Neuronal stem cell (in vitro differentiated cells): ENCODE results near the gene CASZ1.

Source experiments
- DNase-seq: peaks from one replicate; pipeline ENCODE4 v3.0.0-alpha.2; 2013; ENCODE audit warnings: low spot score
- H2AFZ ChIP-seq: one replicate; pipeline ENCODE4 v1.6.1; 2013; ENCODE audit warnings: mild to moderate bottlenecking, low read length, inconsistent platforms
- H2AK5ac ChIP-seq: 2 replicates; pipeline ENCODE4 v1.6.1; 2013; ENCODE audit warnings: low read depth, mild to moderate bottlenecking, inconsistent platforms, low read length, moderate library complexity, mixed read lengths
- H2BK120ac ChIP-seq: 2 replicates; pipeline ENCODE4 v1.6.1; 2013; ENCODE audit warnings: low read depth, mild to moderate bottlenecking, inconsistent platforms, low read length, moderate library complexity, mixed read lengths
- H2BK12ac ChIP-seq: one replicate; pipeline ENCODE4 v1.6.1; 2013; ENCODE audit warnings: low read length, inconsistent platforms
- H2BK15ac ChIP-seq: 2 replicates; pipeline ENCODE4 v1.6.1; 2013; ENCODE audit warnings: mild to moderate bottlenecking, low read length, inconsistent platforms, mixed read lengths
- H2BK5ac ChIP-seq: one replicate; pipeline ENCODE4 v1.6.1; 2013; ENCODE audit warnings: inconsistent platforms, mild to moderate bottlenecking, low read length, moderate library complexity
- H3K14ac ChIP-seq: one replicate; pipeline ENCODE4 v1.6.1; 2013; ENCODE audit warnings: low read length, inconsistent platforms
- H3K18ac ChIP-seq: 2 replicates; pipeline ENCODE4 v1.6.1; 2013; ENCODE audit warnings: low read length, inconsistent platforms
- H3K23ac ChIP-seq: 2 replicates; pipeline ENCODE4 v1.6.1; 2013; ENCODE audit warnings: low read depth, mild to moderate bottlenecking, mixed read lengths, low read length, inconsistent platforms; ENCODE audit not compliant: poor library complexity
- H3K27ac ChIP-seq: replicated peaks from 3 replicates; pipeline ENCODE4 v1.5.1; 2013; ENCODE audit warnings: low read length, inconsistent platforms
- H3K27me3 ChIP-seq, 3 experiments: 2 replicates each; pipeline ENCODE4 v1.6.1; 2013; ENCODE audit warnings: low read length in 3 of 3, mild to moderate bottlenecking in 2 of 3, inconsistent platforms in 1 of 3, low read depth in 1 of 3, mixed read lengths in 1 of 3, moderate library complexity in 1 of 3; ENCODE audit not compliant: control insufficient read depth in 3 of 3, insufficient read depth in 3 of 3
- H3K36me3 ChIP-seq, 2 donors: replicated peaks in 1 of 2; 2 replicates each; pipeline ENCODE4 v1.6.1; 2013; ENCODE audit warnings: low read length in 2 of 2; ENCODE audit not compliant: control insufficient read depth in 2 of 2, insufficient read depth in 2 of 2
- H3K4ac ChIP-seq: 2 replicates; pipeline ENCODE4 v1.6.1; 2013; ENCODE audit warnings: inconsistent platforms, mild to moderate bottlenecking, low read length, moderate library complexity
- H3K4me1 ChIP-seq, 2 donors: 1 replicate in 1 of 2; 2 replicates in 1 of 2; pipeline ENCODE4 v1.6.1; 2013; ENCODE audit warnings: low read length in 2 of 2, low read depth in 1 of 2; ENCODE audit not compliant: control insufficient read depth in 2 of 2, insufficient read depth in 1 of 2
- H3K4me2 ChIP-seq: one replicate; pipeline ENCODE4 v1.6.1; 2013; ENCODE audit warnings: mild to moderate bottlenecking, low read length, inconsistent platforms; ENCODE audit not compliant: insufficient read depth, poor library complexity, severe bottlenecking
- H3K4me3 ChIP-seq, 2 donors: 2 replicates each; pipeline ENCODE4 v1.5.1; 2013; ENCODE audit warnings: low read length in 2 of 2, mild to moderate bottlenecking in 2 of 2, inconsistent platforms in 1 of 2, moderate library complexity in 1 of 2
- H3K79me1 ChIP-seq: one replicate; pipeline ENCODE4 v1.6.1; 2013; ENCODE audit warnings: low read depth, mild to moderate bottlenecking, inconsistent platforms, low read length, moderate library complexity
- H3K9ac ChIP-seq: one replicate; pipeline ENCODE4 v1.6.1; 2013; ENCODE audit warnings: mild to moderate bottlenecking, low read depth, low read length, inconsistent platforms; ENCODE audit not compliant: poor library complexity
- H3K9me3 ChIP-seq, 2 donors: replicated peaks in 1 of 2; 2 replicates each; pipeline versions ENCODE3 to v1.6.1; 2013; ENCODE audit warnings: low read length in 2 of 2, mild to moderate bottlenecking in 2 of 2, inconsistent platforms in 1 of 2, low read depth in 1 of 2, mixed read lengths in 1 of 2, moderate library complexity in 1 of 2; ENCODE audit not compliant: control insufficient read depth in 2 of 2, insufficient read depth in 1 of 2
- H4K8ac ChIP-seq: one replicate; pipeline ENCODE4 v1.6.1; 2013; ENCODE audit warnings: low read depth, mild to moderate bottlenecking, inconsistent platforms, low read length, moderate library complexity
- H4K91ac ChIP-seq: one replicate; pipeline ENCODE4 v1.6.1; 2013; ENCODE audit warnings: low read length, low read depth, mild to moderate bottlenecking, inconsistent platforms; ENCODE audit not compliant: poor library complexity
- WGBS, 2 donors: extraction: QIAGEN DNeasy Blood & Tissue Kit; methylation state at CpG; one replicate each; pipeline ENCODE4 v1.1.7; 2013; ENCODE audit warnings: missing lambda C conversion rate in 2 of 2, mixed read lengths in 1 of 2; ENCODE audit not compliant: insufficient read length in 2 of 2, insufficient replicate concordance in 1 of 2; ENCODE audit errors: extremely low coverage in 2 of 2; 5-methylcytosine and 5-hydroxymethylcytosine counted together

Gene CASZ1

GRCh38 chr1:10682108-10682445 lies 114.4 kb downstream of the CASZ1 start:
- Histone ChIP-seq H3K36me3 (no peaks in the 10 kb centered on the region), H2BK12ac (no peak overlapping the region), H4K8ac (no peak overlapping the region), H2AK5ac (peak overlapping the region; percentile 15), H3K4me1 (peaks cover 58 to 63% of the 10 kb centered on the region in 2 donors), H3K4me2 (no peak overlapping the region), H3K4me3 (no peak overlapping the region), H2BK120ac (peak overlapping the region; percentile 32), H3K4ac (no peak overlapping the region), H3K23ac (no peak overlapping the region), H3K27ac (no peak overlapping the region), H3K9me3 (no peaks in the 10 kb centered on the region), H3K27me3 (no peaks in the 10 kb centered on the region), H4K91ac (no peak overlapping the region), H2AFZ (peak overlapping the region; percentile 58), H3K9ac (no peak overlapping the region), H2BK15ac (no peak overlapping the region), H3K18ac (no peak overlapping the region), H2BK5ac (no peak overlapping the region), H3K79me1 (peaks cover 2% of the 10 kb centered on the region), H3K14ac (peak overlapping the region; percentile 59)
- WGBS, 2 donors = no CpG with 5 or more reads among the region's 9 CpGs
- DNase-seq = no peak

GRCh38 chr1:10681296-10682107 lies 114.9 kb downstream of the CASZ1 start:
- no peak overlapping the region for H2BK5ac ChIP-seq
- peak overlapping the region; percentile 15 for H3K18ac ChIP-seq
- no peaks in the 10 kb centered on the region for H3K36me3 ChIP-seq
- peak overlapping the region; percentile 56 for H3K23ac ChIP-seq
- H2AK5ac ChIP-seq = peak overlapping the region; percentile 94
- no peak overlapping the region for H2BK120ac ChIP-seq
- H2BK12ac ChIP-seq = no peak overlapping the region
- H3K9ac ChIP-seq = no peak overlapping the region
- no peak for DNase-seq
- peak overlapping the region; percentile 76 for H3K14ac ChIP-seq
- H3K27ac ChIP-seq = no peak overlapping the region
- H3K4me3 ChIP-seq = no peak overlapping the region
- no peaks in the 10 kb centered on the region for H3K9me3 ChIP-seq
- peak overlapping the region; percentile 58 for H2AFZ ChIP-seq
- H3K4me1 ChIP-seq = peaks cover 56 to 63% of the 10 kb centered on the region in 2 donors
- no peak overlapping the region for H3K4me2 ChIP-seq
- no peak overlapping the region for H4K8ac ChIP-seq
- H3K27me3 ChIP-seq = no peaks in the 10 kb centered on the region
- H3K4ac ChIP-seq = no peak overlapping the region
- H4K91ac ChIP-seq = no peak overlapping the region
- WGBS, 2 donors = no CpG with 5 or more reads among the region's 18 CpGs
- H3K79me1 ChIP-seq = peaks cover 2% of the 10 kb centered on the region
- H2BK15ac ChIP-seq = peak overlapping the region; percentile 95

- DNase-seq = no peak
- Histone ChIP-seq H3K79me1 (peaks cover 2% of the 10 kb centered on the region), H3K23ac (peak overlapping the region; percentile 70), H3K27ac (no peak overlapping the region), H4K91ac (no peak overlapping the region), H2BK15ac (no peak overlapping the region), H2AK5ac (peak overlapping the region; percentile 98), H2AFZ (no peak overlapping the region), H2BK12ac (peak overlapping the region; percentile 73), H3K9ac (peak overlapping the region; percentile 10), H2BK120ac (peak overlapping the region; percentile 63), H4K8ac (no peak overlapping the region), H3K9me3 (no peaks in the 10 kb centered on the region), H3K4ac (no peak overlapping the region), H3K4me3 (no peak overlapping the region), H3K27me3 (no peaks in the 10 kb centered on the region), H3K4me1 (peaks cover 55 to 59% of the 10 kb centered on the region in 2 donors), H2BK5ac (peak overlapping the region; percentile 45), H3K36me3 (no peaks in the 10 kb centered on the region), H3K14ac (no peak overlapping the region), H3K4me2 (no peak overlapping the region), H3K18ac (peak overlapping the region; percentile 94)
- no CpG with 5 or more reads among the region's 11 CpGs for WGBS, 2 donors
These were observed 116.0 kb downstream of the CASZ1 start for GRCh38 chr1:10680487-10680886.

- H3K27me3 ChIP-seq = no peaks in the 10 kb centered on the region
- H2AFZ ChIP-seq = no peak overlapping the region
- no peak overlapping the region for H2BK12ac ChIP-seq
- peak overlapping the region; percentile 39 for H2BK120ac ChIP-seq
- no peaks in the 10 kb centered on the region for H3K36me3 ChIP-seq
- H2BK15ac ChIP-seq = peak overlapping the region; percentile 95
- H3K14ac ChIP-seq = no peak overlapping the region
- no peak overlapping the region for H3K4me2 ChIP-seq
- H2BK5ac ChIP-seq = peak overlapping the region; percentile 85
- peaks cover 2% of the 10 kb centered on the region for H3K79me1 ChIP-seq
- no peaks in the 10 kb centered on the region for H3K9me3 ChIP-seq
- no CpG with 5 or more reads among the region's 9 CpGs for WGBS, 2 donors
- DNase-seq = peak; percentile 82
- no peak overlapping the region for H3K4ac ChIP-seq
- H3K9ac ChIP-seq = peak overlapping the region; percentile 72
- no peak overlapping the region for H4K91ac ChIP-seq
- H3K23ac ChIP-seq = no peak overlapping the region
- peak overlapping the region; percentile 92 for H2AK5ac ChIP-seq
- H4K8ac ChIP-seq = no peak overlapping the region
- peaks cover 55 to 61% of the 10 kb centered on the region in 2 donors for H3K4me1 ChIP-seq
- H3K4me3 ChIP-seq = no peak overlapping the region
- peak overlapping the region; percentile 85 for H3K18ac ChIP-seq
- H3K27ac ChIP-seq = no peak overlapping the region
These were observed 116.8 kb downstream of the CASZ1 start for GRCh38 chr1:10679496-10680220.
